Measurements from ENCODE around the gene KIAA1217. TPM values are rescaled to one million over a fixed set of nuclear protein-coding genes. Genes with fewer than 3 reads are reported as not detected.

KIAA1217 gene
- total RNA-seq, 1 experiment from 2014 or later: 18.6 TPM

DNA sequence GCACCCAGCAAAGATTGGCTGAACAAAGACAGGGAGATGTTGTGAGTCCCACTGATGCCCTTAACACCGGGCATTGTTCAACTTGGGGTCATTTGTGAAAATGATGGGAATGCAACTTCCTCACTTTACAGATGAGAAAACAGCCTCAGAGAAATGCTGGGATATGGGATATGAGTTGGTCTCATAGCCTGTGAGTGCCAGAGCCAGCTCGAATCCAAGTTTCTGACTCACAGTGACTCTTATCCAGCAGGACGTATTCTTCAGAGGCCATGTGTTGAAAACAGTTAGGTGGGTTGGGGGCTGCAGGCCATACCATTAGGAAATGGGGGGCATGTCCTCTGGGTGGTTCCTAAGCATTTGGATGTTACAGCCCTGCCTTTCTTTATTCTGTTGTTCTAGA lies 45.2 kb downstream of the KIAA1217 start:
- no peaks in the 10 kb centered on the region for H4K20me1 ChIP-seq (ENCODE audit: control insufficient read depth, insufficient read depth, insufficient read length)
- peak overlapping the region; percentile 60 for H2AK5ac ChIP-seq (ENCODE audit: insufficient read length, low read length)
- no peak overlapping the region for H3K4ac ChIP-seq (ENCODE audit: low read depth, low read length)
- H3K9me3 Mint-ChIP-seq: no peaks in the 10 kb centered on the region
- H3K4me2 ChIP-seq (ENCODE audit: insufficient read depth, insufficient read length, low read length): no peak overlapping the region
- H3K56ac ChIP-seq (ENCODE audit: insufficient read length, low read depth, low read length): no peak overlapping the region
- TF ChIP-seq, protein P1, sequence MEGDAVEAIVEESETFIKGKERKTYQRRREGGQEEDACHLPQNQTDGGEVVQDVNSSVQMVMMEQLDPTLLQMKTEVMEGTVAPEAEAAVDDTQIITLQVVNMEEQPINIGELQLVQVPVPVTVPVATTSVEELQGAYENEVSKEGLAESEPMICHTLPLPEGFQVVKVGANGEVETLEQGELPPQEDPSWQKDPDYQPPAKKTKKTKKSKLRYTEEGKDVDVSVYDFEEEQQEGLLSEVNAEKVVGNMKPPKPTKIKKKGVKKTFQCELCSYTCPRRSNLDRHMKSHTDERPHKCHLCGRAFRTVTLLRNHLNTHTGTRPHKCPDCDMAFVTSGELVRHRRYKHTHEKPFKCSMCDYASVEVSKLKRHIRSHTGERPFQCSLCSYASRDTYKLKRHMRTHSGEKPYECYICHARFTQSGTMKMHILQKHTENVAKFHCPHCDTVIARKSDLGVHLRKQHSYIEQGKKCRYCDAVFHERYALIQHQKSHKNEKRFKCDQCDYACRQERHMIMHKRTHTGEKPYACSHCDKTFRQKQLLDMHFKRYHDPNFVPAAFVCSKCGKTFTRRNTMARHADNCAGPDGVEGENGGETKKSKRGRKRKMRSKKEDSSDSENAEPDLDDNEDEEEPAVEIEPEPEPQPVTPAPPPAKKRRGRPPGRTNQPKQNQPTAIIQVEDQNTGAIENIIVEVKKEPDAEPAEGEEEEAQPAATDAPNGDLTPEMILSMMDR (conservative IDR thresholded peaks at IDR 0.05): no peak
- no peaks in the 10 kb centered on the region for H3K79me1 ChIP-seq (ENCODE audit: insufficient read depth, low read depth, low read length, poor library complexity, severe bottlenecking)
- peak overlapping the region in 1 of 3 experiments; percentile 27; a peak in 1 of 7 replicates for H3K27ac Mint-ChIP-seq
- DNase-seq: no peak
- no peak overlapping the region for H3K14ac ChIP-seq (ENCODE audit: insufficient read depth, low read length)
- H3K9ac ChIP-seq (ENCODE audit: extremely low read depth, insufficient read length, low read length): no peak overlapping the region
- no peak overlapping the region for H3K23ac ChIP-seq (ENCODE audit: insufficient read length, low read depth, low read length)
- H4K8ac ChIP-seq (replicated peaks; ENCODE audit: insufficient read length, low read depth, low read length): no peak overlapping the region
- no peak overlapping the region for H3K27ac ChIP-seq (ENCODE audit: insufficient read length, low read depth, low read length)
- H4K91ac ChIP-seq (ENCODE audit: insufficient read length, low read depth, low read length): no peak overlapping the region
- no peak overlapping the region for H2BK5ac ChIP-seq (ENCODE audit: insufficient read length, low read length)
- H3K9me3 ChIP-seq (ENCODE audit: control insufficient read depth, low read depth, low read length): no peaks in the 10 kb centered on the region
- no CpG with 5 or more reads among the region's 3 CpGs for WGBS (ENCODE audit: extremely low coverage, insufficient read length, low lambda C conversion rate)
- H3K27me3 ChIP-seq (ENCODE audit: insufficient read depth, low read length): no peaks in the 10 kb centered on the region
- H3K4me1 ChIP-seq (ENCODE audit: insufficient read depth, low read length): peaks cover 10% of the 10 kb centered on the region; the same call in 1 of the 2 replicates
- H2BK120ac ChIP-seq (ENCODE audit: low read depth, low read length, poor library complexity, severe bottlenecking): no peak overlapping the region
- no peaks in the 10 kb centered on the region for H3K27me3 Mint-ChIP-seq (ENCODE audit: low read depth)
- no peak overlapping the region for H4K5ac ChIP-seq (ENCODE audit: insufficient read length, low read depth, low read length)
- no peak overlapping the region for H2BK12ac ChIP-seq (ENCODE audit: insufficient read length, low read depth, low read length)
- H3K4me3 Mint-ChIP-seq: no peak overlapping the region
- H3T11ph ChIP-seq (ENCODE audit: low read length): no peak overlapping the region
- no peak overlapping the region for H2BK15ac ChIP-seq (ENCODE audit: low read depth, low read length)
- H3K18ac ChIP-seq (ENCODE audit: insufficient read length, low read depth, low read length): no peak overlapping the region
- no peaks in the 10 kb centered on the region for H3K36me3 Mint-ChIP-seq (ENCODE audit: insufficient read depth in 1 of 3, low read depth in 3 of 3)
- H3K23me2 ChIP-seq (ENCODE audit: insufficient read length, low read depth, low read length, poor library complexity, severe bottlenecking): no peaks in the 10 kb centered on the region
- no peak overlapping the region for H2BK20ac ChIP-seq (ENCODE audit: low read depth, low read length, poor library complexity, severe bottlenecking)
- H3K4me1 Mint-ChIP-seq: peaks cover 65 to 73% of the 10 kb centered on the region in 2 experiments
- no peak overlapping the region for H2AFZ ChIP-seq (ENCODE audit: low read length)
- H3K79me2 ChIP-seq (ENCODE audit: insufficient read depth, low read length): 0 out of 2 replicates have a peak, but pooled peaks cover 1% of the 10 kb centered on the region

Measured in H9 (cell line).